ENCODE results near the gene NIM1K. TPM values are rescaled to one million over a fixed set of nuclear protein-coding genes. Genes with fewer than 3 reads are reported as not detected.

The NIM1K gene
- total RNA-seq, 5 donors from 2014 or later (not counting 1 experiment from before 2014, with no cell fraction given): 0.41 to 0.89 (median 0.73) TPM; not detected in 1

- Histone ChIP-seq H3K4me3 (ENCODE audit: control insufficient read depth in 1 of 2, extremely low read depth in 1 of 2, low read length in 1 of 2) (no peak overlapping the region), H3K36me3 (ENCODE audit: control insufficient read depth in 2 of 2, extremely low read depth in 1 of 2, insufficient read depth in 1 of 2, low read length in 1 of 2) (no peaks in the 10 kb centered on the region), H3K27me3 (replicated peaks in 1 of 2; ENCODE audit: control insufficient read depth in 2 of 2, extremely low read depth in 1 of 2, insufficient read depth in 2 of 2, low read length in 1 of 2) (no peaks in the 10 kb centered on the region), H3K4me1 (ENCODE audit: control insufficient read depth in 1 of 2, extremely low read depth in 1 of 2, insufficient read depth in 2 of 2, low read length in 2 of 2) (no peaks in the 10 kb centered on the region), H3K27ac (ENCODE audit: low read length) (no peak overlapping the region), H3K9me3 (no peaks in the 10 kb centered on the region)
- DNase-seq (no peak), ATAC-seq (replicated peaks in 1 of 4) (no peak)
- Mint-ChIP-seq H3K4me3 (no peak overlapping the region), H3K36me3 (peaks cover 12% of the 10 kb centered on the region), H3K27me3 (no peaks in the 10 kb centered on the region), H3K4me1 (no peaks in the 10 kb centered on the region), H3K27ac (no peak overlapping the region), H3K9me3 (no peaks in the 10 kb centered on the region)
- ChIA-PET POLR2A (no interaction called here), CTCF (no interaction called here)
- WGBS (ENCODE audit: insufficient coverage): 59% methylated on average over 4 of the region's 7 CpGs
These were observed 90.0 kb downstream of the NIM1K start for GRCh38 chr5:43281840-43282658.

GRCh38 chr5:43286623-43287022, 94.6 kb downstream of the NIM1K start:
- H3K4me1 ChIP-seq (ENCODE audit: control insufficient read depth in 1 of 2, extremely low read depth in 1 of 2, insufficient read depth in 2 of 2, low read length in 2 of 2): no peaks in the 10 kb centered on the region
- DNase-seq (no peak), ATAC-seq (replicated peaks in 1 of 4) (no peak)
- no peaks in the 10 kb centered on the region for H3K27me3 ChIP-seq (replicated peaks in 1 of 2; ENCODE audit: control insufficient read depth in 2 of 2, extremely low read depth in 1 of 2, insufficient read depth in 2 of 2, low read length in 1 of 2)
- Mint-ChIP-seq H3K4me3 (no peak overlapping the region), H3K4me1 (no peaks in the 10 kb centered on the region), H3K36me3 (peaks cover 45% of the 10 kb centered on the region), H3K9me3 (no peaks in the 10 kb centered on the region), H3K27me3 (no peaks in the 10 kb centered on the region), H3K27ac (no peak overlapping the region)
- no peak overlapping the region for H3K4me3 ChIP-seq (ENCODE audit: control insufficient read depth in 1 of 2, extremely low read depth in 1 of 2, low read length in 1 of 2)
- ChIA-PET POLR2A (interaction anchor here in 1 of 2 donors (0.6 kb wide), 1 partner anchor 167 kb away, joined by 3 read pairs; no protein-coding TSS in a partner anchor), CTCF (interaction anchor here in 1 of 2 donors (0.6 kb wide), 1 partner anchor 205 kb away, joined by 5 read pairs; no protein-coding TSS in a partner anchor)
- H3K27ac ChIP-seq (ENCODE audit: low read length): no peak overlapping the region
- H3K9me3 ChIP-seq: no peaks in the 10 kb centered on the region
- peaks cover 0 to 4% of the 10 kb centered on the region in 2 donors for H3K36me3 ChIP-seq (ENCODE audit: control insufficient read depth in 2 of 2, extremely low read depth in 1 of 2, insufficient read depth in 1 of 2, low read length in 1 of 2)

- Mint-ChIP-seq H3K36me3 (peaks cover 49% of the 10 kb centered on the region), H3K9me3 (no peaks in the 10 kb centered on the region), H3K4me1 (no peaks in the 10 kb centered on the region), H3K27ac (no peak overlapping the region), H3K27me3 (no peaks in the 10 kb centered on the region), H3K4me3 (no peak overlapping the region)
- H3K27me3 ChIP-seq (replicated peaks in 1 of 2; ENCODE audit: control insufficient read depth in 2 of 2, extremely low read depth in 1 of 2, insufficient read depth in 2 of 2, low read length in 1 of 2): no peaks in the 10 kb centered on the region
- DNase-seq (no peak), ATAC-seq (replicated peaks in 1 of 4) (no peak)
- POLR2A ChIA-PET: interaction anchor here in 1 of 2 donors (0.6 kb wide), 1 partner anchor 122 kb away, joined by 3 read pairs; no protein-coding TSS in a partner anchor
- H3K4me1 ChIP-seq (ENCODE audit: control insufficient read depth in 1 of 2, extremely low read depth in 1 of 2, insufficient read depth in 2 of 2, low read length in 2 of 2): no peaks in the 10 kb centered on the region
- H3K4me3 ChIP-seq (ENCODE audit: control insufficient read depth in 1 of 2, extremely low read depth in 1 of 2, low read length in 1 of 2): no peak overlapping the region
- H3K9me3 ChIP-seq: no peaks in the 10 kb centered on the region
- 100% methylated on average over 2 of the region's 4 CpGs for whole genome bisulfite sequencing (ENCODE audit: insufficient coverage)
- no peak overlapping the region for H3K27ac ChIP-seq (ENCODE audit: low read length)
- CTCF ChIA-PET: no interaction called here
- H3K36me3 ChIP-seq (ENCODE audit: control insufficient read depth in 2 of 2, extremely low read depth in 1 of 2, insufficient read depth in 1 of 2, low read length in 1 of 2): peaks cover 3 to 9% of the 10 kb centered on the region in 2 donors
These were observed 95.5 kb downstream of the NIM1K start for GRCh38 chr5:43287493-43287892.

DNA sequence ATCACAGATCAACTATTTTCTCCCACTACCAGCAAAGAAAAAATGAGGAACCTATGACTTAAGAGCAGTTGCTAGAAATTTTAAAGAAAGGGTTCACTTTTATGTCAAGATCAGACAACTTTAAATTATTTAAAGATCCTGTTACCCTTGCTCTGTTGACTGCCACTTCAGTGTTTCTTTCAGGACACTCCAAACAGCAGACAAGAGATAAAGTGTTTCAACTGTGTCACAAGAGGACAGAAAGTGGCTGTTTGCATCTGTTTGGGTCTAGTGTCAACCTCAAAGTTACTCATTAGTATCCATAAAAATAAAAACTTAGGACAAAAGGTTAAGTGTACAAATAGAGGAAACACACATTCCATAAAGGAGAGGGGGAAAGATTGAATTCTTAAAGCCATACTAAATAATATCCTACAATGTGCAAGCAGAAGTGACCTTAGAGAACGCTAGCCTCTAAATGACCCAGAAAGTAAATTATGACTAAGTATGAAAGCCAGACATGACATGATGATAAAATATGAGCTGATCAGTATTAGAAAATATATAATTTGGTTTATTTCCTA, 96.3 kb downstream of the NIM1K start:
- Mint-ChIP-seq H3K27ac (no peak overlapping the region), H3K36me3 (peaks cover 54% of the 10 kb centered on the region), H3K4me3 (no peak overlapping the region), H3K4me1 (no peaks in the 10 kb centered on the region), H3K27me3 (no peaks in the 10 kb centered on the region), H3K9me3 (no peaks in the 10 kb centered on the region)
- Histone ChIP-seq H3K27me3 (replicated peaks in 1 of 2; ENCODE audit: control insufficient read depth in 2 of 2, extremely low read depth in 1 of 2, insufficient read depth in 2 of 2, low read length in 1 of 2) (no peaks in the 10 kb centered on the region), H3K27ac (ENCODE audit: low read length) (no peak overlapping the region), H3K4me1 (ENCODE audit: control insufficient read depth in 1 of 2, extremely low read depth in 1 of 2, insufficient read depth in 2 of 2, low read length in 2 of 2) (no peaks in the 10 kb centered on the region), H3K4me3 (ENCODE audit: control insufficient read depth in 1 of 2, extremely low read depth in 1 of 2, low read length in 1 of 2) (no peak overlapping the region), H3K9me3 (no peaks in the 10 kb centered on the region), H3K36me3 (ENCODE audit: control insufficient read depth in 2 of 2, extremely low read depth in 1 of 2, insufficient read depth in 1 of 2, low read length in 1 of 2) (peaks cover 3 to 16% of the 10 kb centered on the region in 2 donors)
- WGBS (ENCODE audit: insufficient coverage): no CpG with 5 or more reads among the region's 1 CpG
- ChIA-PET CTCF (no interaction called here), POLR2A (no interaction called here)
- ATAC-seq (replicated peaks in 1 of 4) (no peak), DNase-seq (no peak)

GRCh38 chr5:43290726-43291125, 98.7 kb downstream of the NIM1K start:
- Mint-ChIP-seq H3K27me3 (no peaks in the 10 kb centered on the region), H3K9me3 (no peaks in the 10 kb centered on the region), H3K36me3 (peaks cover 73% of the 10 kb centered on the region), H3K27ac (no peak overlapping the region), H3K4me1 (no peaks in the 10 kb centered on the region), H3K4me3 (no peak overlapping the region)
- ATAC-seq (replicated peaks in 1 of 4) (no peak), DNase-seq (no peak)
- 38% methylated on average over 2 of the region's 2 CpGs for WGBS (ENCODE audit: insufficient coverage)
- no peak overlapping the region for H3K27ac ChIP-seq (ENCODE audit: low read length)
- no peak overlapping the region for H3K4me3 ChIP-seq (ENCODE audit: control insufficient read depth in 1 of 2, extremely low read depth in 1 of 2, low read length in 1 of 2)
- peaks cover 3 to 36% of the 10 kb centered on the region in 2 donors for H3K36me3 ChIP-seq (ENCODE audit: control insufficient read depth in 2 of 2, extremely low read depth in 1 of 2, insufficient read depth in 1 of 2, low read length in 1 of 2)
- POLR2A ChIA-PET: no interaction called here
- H3K27me3 ChIP-seq (replicated peaks in 1 of 2; ENCODE audit: control insufficient read depth in 2 of 2, extremely low read depth in 1 of 2, insufficient read depth in 2 of 2, low read length in 1 of 2): no peaks in the 10 kb centered on the region
- CTCF ChIA-PET: interaction anchor here in 1 of 2 donors (0.6 kb wide), 1 partner anchor 179 kb away, joined by 3 read pairs; no protein-coding TSS in a partner anchor
- no peaks in the 10 kb centered on the region for H3K4me1 ChIP-seq (ENCODE audit: control insufficient read depth in 1 of 2, extremely low read depth in 1 of 2, insufficient read depth in 2 of 2, low read length in 2 of 2)
- H3K9me3 ChIP-seq: no peaks in the 10 kb centered on the region

GRCh38 chr5:43294226-43294625, 102.2 kb downstream of the NIM1K start:
- no peak for DNase-seq
- Histone ChIP-seq H3K27ac (ENCODE audit: low read length) (no peak overlapping the region), H3K9me3 (no peaks in the 10 kb centered on the region), H3K27me3 (replicated peaks in 1 of 2; ENCODE audit: control insufficient read depth in 2 of 2, extremely low read depth in 1 of 2, insufficient read depth in 2 of 2, low read length in 1 of 2) (no peaks in the 10 kb centered on the region), H3K4me3 (ENCODE audit: control insufficient read depth in 1 of 2, extremely low read depth in 1 of 2, low read length in 1 of 2) (no peak overlapping the region), H3K4me1 (ENCODE audit: control insufficient read depth in 1 of 2, extremely low read depth in 1 of 2, insufficient read depth in 2 of 2, low read length in 2 of 2) (no peaks in the 10 kb centered on the region), H3K36me3 (ENCODE audit: control insufficient read depth in 2 of 2, extremely low read depth in 1 of 2, insufficient read depth in 1 of 2, low read length in 1 of 2) (peaks cover 3 to 62% of the 10 kb centered on the region in 2 donors)
- no peak overlapping the region for H3K27ac Mint-ChIP-seq
- no peaks in the 10 kb centered on the region for H3K9me3 Mint-ChIP-seq
- no peaks in the 10 kb centered on the region for H3K4me1 Mint-ChIP-seq
- peaks cover 74% of the 10 kb centered on the region for H3K36me3 Mint-ChIP-seq
- CTCF ChIA-PET: interaction anchor here in 1 of 2 donors (0.5 kb wide), 1 partner anchor 191 kb away, joined by 3 read pairs; no protein-coding TSS in a partner anchor
- H3K27me3 Mint-ChIP-seq: no peaks in the 10 kb centered on the region
- POLR2A ChIA-PET: interaction anchor here in 1 of 2 donors (0.5 kb wide), 1 partner anchor 1960 kb away, joined by 3 read pairs; no protein-coding TSS in a partner anchor
- no peak overlapping the region for H3K4me3 Mint-ChIP-seq
- ATAC-seq (replicated peaks in 1 of 4): no peak

Data from T-cell (primary cell).